GM23338 (cell line): ENCODE data around the gene ITFG1. TPM values are rescaled to one million over a fixed set of nuclear protein-coding genes. Genes with fewer than 3 reads are reported as not detected.

Experiments used
- ATAC-seq: fragments of 200-7000 bp; cut with Tn5 transposase; 3 replicates; pipeline ENCODE4 v1.9.1; 2020
- DNase-seq: peaks from one replicate; pipeline ENCODE4 v3.0.0-alpha.2; 2015; ENCODE audit warnings: low spot score
- H2AFZ ChIP-seq: fragments of 200-600 bp; sonication (generic); 2 replicates; pipeline ENCODE4 v1.8.0; 2016; ENCODE audit warnings: antibody characterized with exemption, mild to moderate bottlenecking, moderate library complexity
- H3F3A ChIP-seq: fragments of 200-600 bp; sonication (generic); replicated peaks from 2 replicates; pipeline ENCODE4 v1.8.0; 2017; ENCODE audit warnings: antibody characterized with exemption, mixed run types, low read depth
- H3K27ac ChIP-seq: fragments of 200-600 bp; sonication (generic); 2 replicates; pipeline ENCODE4 v1.6.1; 2016; ENCODE audit warnings: low read depth
- H3K27me3 ChIP-seq: fragments of 200-600 bp; sonication (generic); 2 replicates; pipeline ENCODE4 v1.8.0; 2016; ENCODE audit warnings: mild to moderate bottlenecking, mixed run types, moderate library complexity; ENCODE audit not compliant: insufficient read depth
- H3K36me3 ChIP-seq: fragments of 200-600 bp; sonication (generic); 2 replicates; pipeline ENCODE4 v1.8.0; 2016; ENCODE audit warnings: mild to moderate bottlenecking; ENCODE audit not compliant: insufficient read depth
- H3K4me1 ChIP-seq: fragments of 200-600 bp; sonication (generic); 2 replicates; pipeline ENCODE4 v1.8.0; 2016; ENCODE audit warnings: mild to moderate bottlenecking, moderate library complexity; ENCODE audit not compliant: insufficient read depth
- H3K4me2 ChIP-seq: fragments of 200-600 bp; sonication (generic); 2 replicates; pipeline ENCODE4 v1.7.1; 2017; ENCODE audit warnings: mixed run types
- H3K4me3 ChIP-seq: fragments of 200-600 bp; sonication (generic); 2 replicates; pipeline ENCODE4 v1.6.1; 2016; ENCODE audit warnings: mixed run types
- H3K79me2 ChIP-seq: fragments of 200-600 bp; sonication (generic); replicated peaks from 2 replicates; pipeline ENCODE4 v1.8.0; 2017; ENCODE audit warnings: mild to moderate bottlenecking; ENCODE audit not compliant: insufficient read depth
- H3K9me2 ChIP-seq: fragments of 200-600 bp; sonication (generic); 2 replicates; pipeline ENCODE4 v1.8.0; 2017; ENCODE audit not compliant: insufficient read depth
- H4K20me1 ChIP-seq: fragments of 200-600 bp; sonication (generic); replicated peaks from 2 replicates; pipeline ENCODE4 v1.8.0; 2017; ENCODE audit warnings: mild to moderate bottlenecking; ENCODE audit not compliant: insufficient read depth
- H3K27ac Mint-ChIP-seq: 2 replicates; pipeline ENCODE4 v1.8.0; 2020; ENCODE audit warnings: inconsistent platforms, mild to moderate bottlenecking, moderate library complexity, mixed read lengths
- H3K27me3 Mint-ChIP-seq: 3 replicates; pipeline ENCODE4 v1.8.0; 2022; ENCODE audit warnings: low read depth, mild to moderate bottlenecking, moderate library complexity, mixed read lengths, inconsistent platforms; ENCODE audit not compliant: insufficient read depth, poor library complexity
- H3K36me3 Mint-ChIP-seq: 3 replicates; pipeline ENCODE4 v1.8.0; 2021; ENCODE audit warnings: low read depth, mild to moderate bottlenecking, inconsistent platforms, moderate library complexity, mixed read lengths
- H3K4me1 Mint-ChIP-seq: 3 replicates; pipeline ENCODE4 v1.8.0; 2020; ENCODE audit warnings: mild to moderate bottlenecking, inconsistent platforms, mixed read lengths
- H3K4me3 Mint-ChIP-seq: 3 replicates; pipeline ENCODE4 v1.8.0; 2021; ENCODE audit warnings: moderate library complexity, mild to moderate bottlenecking, inconsistent platforms, mixed read lengths
- H3K9me3 Mint-ChIP-seq: 3 replicates; pipeline ENCODE4 v1.8.0; 2020; ENCODE audit warnings: moderate library complexity, mild to moderate bottlenecking, inconsistent platforms, mixed read lengths
- CREB1 ChIP-seq: fragments of 250-450 bp; sonication (Bioruptor Pico); IDR thresholded peaks from 2 replicates; pipeline ENCODE4 v1.5.0; 2020; ENCODE audit warnings: low read depth, mild to moderate bottlenecking, moderate library complexity
- JUNB ChIP-seq: IDR thresholded peaks from one replicate; pipeline ENCODE4 v1.6.1; 2016; ENCODE audit warnings: antibody characterized with exemption; ENCODE audit not compliant: unreplicated experiment
- NANOG ChIP-seq: IDR thresholded peaks from 2 replicates; pipeline ENCODE4 v1.6.1; 2016; ENCODE audit warnings: antibody characterized with exemption, borderline replicate concordance
- POLR2AphosphoS5 ChIP-seq: IDR thresholded peaks from 2 replicates; pipeline ENCODE4 v1.6.1; 2016; ENCODE audit warnings: antibody characterized with exemption, low read depth
- ZNF331 ChIP-seq: fragments of 250-450 bp; sonication (Bioruptor Pico); IDR thresholded peaks from 2 replicates; pipeline ENCODE4 v1.5.0; 2020; ENCODE audit warnings: low read depth, mild to moderate bottlenecking, moderate library complexity
- polyA plus RNA-seq: library from polyadenylated mRNA; unstranded; fragments of >200 nt; fragmentation: Nextera tagmentation; extraction: Ambion mirVana; gene quantifications from 2 replicates; pipeline ENCODE4 v1.2.1, GENCODE V29; 2016
- total RNA-seq: library from RNA; depleted of rRNA; stranded (reverse); fragments of >200 nt; shearing (Covaris generic); gene quantifications from 2 replicates; pipeline ENCODE4 v1.2.3, GENCODE V29; 2014
- TF ChIP-seq, protein P1 (sequence below): IDR thresholded peaks from one replicate; pipeline ENCODE4 v1.6.1; 2018; ENCODE audit warnings: antibody characterized with exemption; ENCODE audit not compliant: unreplicated experiment
- TF ChIP-seq, protein P2 (sequence below): IDR thresholded peaks from 2 replicates; pipeline ENCODE4 v1.6.1; 2016; ENCODE audit warnings: antibody characterized with exemption
- TF ChIP-seq, protein P3 (sequence below): fragments of 250-450 bp; sonication (Bioruptor Pico); IDR thresholded peaks from 2 replicates; pipeline ENCODE4 v1.5.0; 2020; ENCODE audit warnings: mild to moderate bottlenecking, moderate library complexity

Gene ITFG1
- total and polyA plus RNA-seq, 2 experiments from 2014 or later, result 18.5 to 26.9 TPM

DNA sequence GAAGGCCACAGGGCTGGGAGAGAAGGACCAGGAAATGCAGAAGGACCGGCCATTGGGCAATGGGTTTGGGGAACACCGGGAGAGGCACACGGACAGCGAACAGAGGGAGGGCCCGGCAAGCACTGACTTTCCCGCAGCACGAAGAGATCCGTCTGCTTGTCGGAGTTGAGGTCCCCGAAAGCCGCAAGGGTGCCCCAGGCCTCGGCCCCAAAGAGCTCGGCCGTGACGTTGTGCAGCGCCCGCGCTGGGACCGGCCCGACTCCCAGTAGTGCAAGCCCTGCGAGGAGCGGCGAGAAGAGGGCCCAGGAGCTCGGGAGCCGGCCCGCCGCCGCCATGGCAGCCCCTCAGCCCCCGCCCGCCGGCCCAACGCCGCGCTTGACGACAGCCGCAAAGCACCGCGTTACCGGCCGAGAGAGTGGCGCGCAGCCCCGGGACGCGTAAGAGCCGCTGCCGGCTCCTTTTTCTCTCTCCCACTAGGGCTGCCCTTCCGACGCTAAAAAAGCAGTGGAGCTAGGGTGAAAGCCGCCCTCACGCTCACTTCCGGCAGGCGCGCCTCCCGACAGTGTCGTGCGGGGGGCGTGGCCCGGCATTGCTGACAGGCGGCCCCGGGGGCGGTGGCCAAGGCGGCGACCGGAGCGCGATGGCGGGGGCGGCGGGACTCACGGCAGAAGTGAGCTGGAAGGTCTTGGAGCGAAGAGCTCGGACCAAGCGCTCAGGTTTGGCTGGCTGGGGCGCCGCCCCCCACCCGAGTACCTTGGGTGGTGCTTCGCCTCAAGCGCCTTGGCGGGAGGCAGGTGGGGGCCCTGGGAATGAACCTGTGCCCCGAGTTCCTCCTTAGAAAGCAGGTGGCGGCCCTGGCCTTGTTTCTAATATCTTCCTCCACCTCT is at the start of gene ITFG1, which contains the start of gene PHKB (continued):
- TF ChIP-seq, protein P1, sequence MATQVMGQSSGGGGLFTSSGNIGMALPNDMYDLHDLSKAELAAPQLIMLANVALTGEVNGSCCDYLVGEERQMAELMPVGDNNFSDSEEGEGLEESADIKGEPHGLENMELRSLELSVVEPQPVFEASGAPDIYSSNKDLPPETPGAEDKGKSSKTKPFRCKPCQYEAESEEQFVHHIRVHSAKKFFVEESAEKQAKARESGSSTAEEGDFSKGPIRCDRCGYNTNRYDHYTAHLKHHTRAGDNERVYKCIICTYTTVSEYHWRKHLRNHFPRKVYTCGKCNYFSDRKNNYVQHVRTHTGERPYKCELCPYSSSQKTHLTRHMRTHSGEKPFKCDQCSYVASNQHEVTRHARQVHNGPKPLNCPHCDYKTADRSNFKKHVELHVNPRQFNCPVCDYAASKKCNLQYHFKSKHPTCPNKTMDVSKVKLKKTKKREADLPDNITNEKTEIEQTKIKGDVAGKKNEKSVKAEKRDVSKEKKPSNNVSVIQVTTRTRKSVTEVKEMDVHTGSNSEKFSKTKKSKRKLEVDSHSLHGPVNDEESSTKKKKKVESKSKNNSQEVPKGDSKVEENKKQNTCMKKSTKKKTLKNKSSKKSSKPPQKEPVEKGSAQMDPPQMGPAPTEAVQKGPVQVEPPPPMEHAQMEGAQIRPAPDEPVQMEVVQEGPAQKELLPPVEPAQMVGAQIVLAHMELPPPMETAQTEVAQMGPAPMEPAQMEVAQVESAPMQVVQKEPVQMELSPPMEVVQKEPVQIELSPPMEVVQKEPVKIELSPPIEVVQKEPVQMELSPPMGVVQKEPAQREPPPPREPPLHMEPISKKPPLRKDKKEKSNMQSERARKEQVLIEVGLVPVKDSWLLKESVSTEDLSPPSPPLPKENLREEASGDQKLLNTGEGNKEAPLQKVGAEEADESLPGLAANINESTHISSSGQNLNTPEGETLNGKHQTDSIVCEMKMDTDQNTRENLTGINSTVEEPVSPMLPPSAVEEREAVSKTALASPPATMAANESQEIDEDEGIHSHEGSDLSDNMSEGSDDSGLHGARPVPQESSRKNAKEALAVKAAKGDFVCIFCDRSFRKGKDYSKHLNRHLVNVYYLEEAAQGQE, result no peak

DNA sequence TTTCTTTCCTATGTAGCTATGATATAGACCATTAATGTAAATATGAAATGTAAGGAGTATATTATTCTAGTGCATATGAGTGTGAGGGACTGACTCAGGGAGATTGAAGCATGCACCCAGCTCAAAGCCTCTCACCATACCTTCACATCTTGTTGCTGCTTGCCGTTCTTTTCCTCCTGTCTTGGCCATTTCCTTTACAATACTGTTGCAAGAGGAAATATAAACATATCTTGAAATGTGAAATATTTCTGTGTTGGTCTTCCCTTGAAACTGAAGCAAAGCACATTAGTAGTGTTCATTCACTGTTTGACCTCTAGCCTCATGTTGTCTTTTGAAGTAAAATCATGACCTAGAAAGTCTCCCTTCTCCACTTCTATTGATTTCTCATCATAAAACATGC is 46.8 kb upstream of the ITFG1 start:
- Histone ChIP-seq H3K79me2 (no peaks in the 10 kb centered on the region), H4K20me1 (no peaks in the 10 kb centered on the region), H3K27ac (no peak overlapping the region), H3K4me1 (peaks cover 7% of the 10 kb centered on the region; the same call in 1 of the 2 replicates), H3K36me3 (no peaks in the 10 kb centered on the region), H3K9me2 (no peaks in the 10 kb centered on the region), H2AFZ (no peak overlapping the region), H3K27me3 (no peaks in the 10 kb centered on the region), H3K4me3 (no peak overlapping the region), H3K4me2 (no peak overlapping the region), H3F3A (no peaks in the 10 kb centered on the region)
- H3K9me3 Mint-ChIP-seq, result no peaks in the 10 kb centered on the region
- DNase-seq (no peak), ATAC-seq (no peak)
- peaks cover 9% of the 10 kb centered on the region for H3K36me3 Mint-ChIP-seq
- H3K4me1 Mint-ChIP-seq, result peaks cover 11% of the 10 kb centered on the region; the same call in 2 of the 3 replicates
- no peak overlapping the region for H3K4me3 Mint-ChIP-seq
- peaks cover 3% of the 10 kb centered on the region for H3K27me3 Mint-ChIP-seq
- no peak overlapping the region for H3K27ac Mint-ChIP-seq
- no peak for TF ChIP-seq JUNB
- TF ChIP-seq ZNF331 (CRISPR knock-in tag), result no peak
- TF ChIP-seq, protein P2, sequence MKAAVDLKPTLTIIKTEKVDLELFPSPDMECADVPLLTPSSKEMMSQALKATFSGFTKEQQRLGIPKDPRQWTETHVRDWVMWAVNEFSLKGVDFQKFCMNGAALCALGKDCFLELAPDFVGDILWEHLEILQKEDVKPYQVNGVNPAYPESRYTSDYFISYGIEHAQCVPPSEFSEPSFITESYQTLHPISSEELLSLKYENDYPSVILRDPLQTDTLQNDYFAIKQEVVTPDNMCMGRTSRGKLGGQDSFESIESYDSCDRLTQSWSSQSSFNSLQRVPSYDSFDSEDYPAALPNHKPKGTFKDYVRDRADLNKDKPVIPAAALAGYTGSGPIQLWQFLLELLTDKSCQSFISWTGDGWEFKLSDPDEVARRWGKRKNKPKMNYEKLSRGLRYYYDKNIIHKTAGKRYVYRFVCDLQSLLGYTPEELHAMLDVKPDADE, result no peak
- no peak for TF ChIP-seq POLR2AphosphoS5
- no peak for TF ChIP-seq CREB1 (CRISPR knock-in tag)
- TF ChIP-seq, protein P3, sequence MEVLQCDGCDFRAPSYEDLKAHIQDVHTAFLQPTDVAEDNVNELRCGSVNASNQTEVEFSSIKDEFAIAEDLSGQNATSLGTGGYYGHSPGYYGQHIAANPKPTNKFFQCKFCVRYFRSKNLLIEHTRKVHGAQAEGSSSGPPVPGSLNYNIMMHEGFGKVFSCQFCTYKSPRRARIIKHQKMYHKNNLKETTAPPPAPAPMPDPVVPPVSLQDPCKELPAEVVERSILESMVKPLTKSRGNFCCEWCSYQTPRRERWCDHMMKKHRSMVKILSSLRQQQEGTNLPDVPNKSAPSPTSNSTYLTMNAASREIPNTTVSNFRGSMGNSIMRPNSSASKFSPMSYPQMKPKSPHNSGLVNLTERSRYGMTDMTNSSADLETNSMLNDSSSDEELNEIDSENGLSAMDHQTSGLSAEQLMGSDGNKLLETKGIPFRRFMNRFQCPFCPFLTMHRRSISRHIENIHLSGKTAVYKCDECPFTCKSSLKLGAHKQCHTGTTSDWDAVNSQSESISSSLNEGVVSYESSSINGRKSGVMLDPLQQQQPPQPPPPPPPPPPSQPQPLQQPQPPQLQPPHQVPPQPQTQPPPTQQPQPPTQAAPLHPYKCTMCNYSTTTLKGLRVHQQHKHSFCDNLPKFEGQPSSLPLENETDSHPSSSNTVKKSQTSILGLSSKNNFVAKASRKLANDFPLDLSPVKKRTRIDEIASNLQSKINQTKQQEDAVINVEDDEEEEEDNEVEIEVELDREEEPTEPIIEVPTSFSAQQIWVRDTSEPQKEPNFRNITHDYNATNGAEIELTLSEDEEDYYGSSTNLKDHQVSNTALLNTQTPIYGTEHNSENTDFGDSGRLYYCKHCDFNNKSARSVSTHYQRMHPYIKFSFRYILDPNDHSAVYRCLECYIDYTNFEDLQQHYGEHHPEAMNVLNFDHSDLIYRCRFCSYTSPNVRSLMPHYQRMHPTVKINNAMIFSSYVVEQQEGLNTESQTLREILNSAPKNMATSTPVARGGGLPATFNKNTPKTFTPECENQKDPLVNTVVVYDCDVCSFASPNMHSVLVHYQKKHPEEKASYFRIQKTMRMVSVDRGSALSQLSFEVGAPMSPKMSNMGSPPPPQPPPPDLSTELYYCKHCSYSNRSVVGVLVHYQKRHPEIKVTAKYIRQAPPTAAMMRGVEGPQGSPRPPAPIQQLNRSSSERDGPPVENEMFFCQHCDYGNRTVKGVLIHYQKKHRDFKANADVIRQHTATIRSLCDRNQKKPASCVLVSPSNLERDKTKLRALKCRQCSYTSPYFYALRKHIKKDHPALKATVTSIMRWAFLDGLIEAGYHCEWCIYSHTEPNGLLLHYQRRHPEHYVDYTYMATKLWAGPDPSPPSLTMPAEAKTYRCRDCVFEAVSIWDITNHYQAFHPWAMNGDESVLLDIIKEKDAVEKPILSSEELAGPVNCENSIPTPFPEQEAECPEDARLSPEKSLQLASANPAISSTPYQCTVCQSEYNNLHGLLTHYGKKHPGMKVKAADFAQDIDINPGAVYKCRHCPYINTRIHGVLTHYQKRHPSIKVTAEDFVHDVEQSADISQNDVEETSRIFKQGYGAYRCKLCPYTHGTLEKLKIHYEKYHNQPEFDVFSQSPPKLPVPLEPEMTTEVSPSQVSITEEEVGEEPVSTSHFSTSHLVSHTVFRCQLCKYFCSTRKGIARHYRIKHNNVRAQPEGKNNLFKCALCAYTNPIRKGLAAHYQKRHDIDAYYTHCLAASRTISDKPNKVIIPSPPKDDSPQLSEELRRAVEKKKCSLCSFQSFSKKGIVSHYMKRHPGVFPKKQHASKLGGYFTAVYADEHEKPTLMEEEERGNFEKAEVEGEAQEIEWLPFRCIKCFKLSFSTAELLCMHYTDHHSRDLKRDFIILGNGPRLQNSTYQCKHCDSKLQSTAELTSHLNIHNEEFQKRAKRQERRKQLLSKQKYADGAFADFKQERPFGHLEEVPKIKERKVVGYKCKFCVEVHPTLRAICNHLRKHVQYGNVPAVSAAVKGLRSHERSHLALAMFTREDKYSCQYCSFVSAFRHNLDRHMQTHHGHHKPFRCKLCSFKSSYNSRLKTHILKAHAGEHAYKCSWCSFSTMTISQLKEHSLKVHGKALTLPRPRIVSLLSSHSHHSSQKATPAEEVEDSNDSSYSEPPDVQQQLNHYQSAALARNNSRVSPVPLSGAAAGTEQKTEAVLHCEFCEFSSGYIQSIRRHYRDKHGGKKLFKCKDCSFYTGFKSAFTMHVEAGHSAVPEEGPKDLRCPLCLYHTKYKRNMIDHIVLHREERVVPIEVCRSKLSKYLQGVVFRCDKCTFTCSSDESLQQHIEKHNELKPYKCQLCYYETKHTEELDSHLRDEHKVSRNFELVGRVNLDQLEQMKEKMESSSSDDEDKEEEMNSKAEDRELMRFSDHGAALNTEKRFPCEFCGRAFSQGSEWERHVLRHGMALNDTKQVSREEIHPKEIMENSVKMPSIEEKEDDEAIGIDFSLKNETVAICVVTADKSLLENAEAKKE, result no peak
- TF ChIP-seq, protein P1, result no peak
- TF ChIP-seq NANOG, result no peak
